Measurements from ENCODE around the gene KCNA3. TPM values are rescaled to one million over a fixed set of nuclear protein-coding genes. Genes with fewer than 3 reads are reported as not detected.

Gene KCNA3
- total and polyA plus RNA-seq, 4 donors = 0.23 to 2.2 (median 0.34) TPM

DNA sequence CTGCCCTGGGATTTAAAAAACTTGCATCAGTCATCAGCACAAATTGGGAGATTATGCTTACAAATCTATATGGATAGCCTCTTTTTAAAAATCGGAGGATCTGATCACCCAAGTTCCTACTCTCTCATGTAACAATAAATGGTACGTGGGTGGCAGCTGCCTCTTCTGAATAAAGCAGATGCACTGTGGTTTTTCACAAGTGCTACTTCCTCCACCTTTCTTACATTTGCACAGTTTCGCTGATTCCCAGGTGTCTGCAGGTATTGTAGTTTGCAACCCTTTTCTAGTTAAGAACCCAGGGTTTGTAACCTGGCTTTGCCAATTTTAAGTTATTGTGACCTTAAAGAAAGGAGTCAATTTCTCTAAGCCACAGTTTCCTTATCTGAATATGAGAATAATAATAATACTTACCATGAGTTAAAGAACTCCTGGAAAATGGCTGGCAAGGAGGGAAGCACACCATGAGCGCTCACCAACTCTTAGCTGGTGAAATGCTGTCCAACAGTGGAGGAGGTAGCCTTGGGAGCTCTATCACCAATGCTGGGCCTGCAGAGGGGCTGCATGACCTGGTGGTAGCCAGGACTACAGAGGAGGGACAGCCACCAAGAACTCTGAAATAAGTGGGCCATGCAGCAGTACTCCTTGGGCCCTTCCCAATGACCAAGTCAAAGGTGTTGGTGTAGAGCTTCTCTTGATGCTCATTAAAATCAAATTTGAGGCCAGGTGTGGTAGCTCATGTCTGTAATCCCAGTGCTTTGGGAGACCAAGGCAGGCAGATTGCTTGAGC, 38.4 kb downstream of the KCNA3 start (continued):
- TF ChIP-seq HNF4G (IDR thresholded peaks at IDR 0.05) = no peak
- TF ChIP-seq, protein P1, sequence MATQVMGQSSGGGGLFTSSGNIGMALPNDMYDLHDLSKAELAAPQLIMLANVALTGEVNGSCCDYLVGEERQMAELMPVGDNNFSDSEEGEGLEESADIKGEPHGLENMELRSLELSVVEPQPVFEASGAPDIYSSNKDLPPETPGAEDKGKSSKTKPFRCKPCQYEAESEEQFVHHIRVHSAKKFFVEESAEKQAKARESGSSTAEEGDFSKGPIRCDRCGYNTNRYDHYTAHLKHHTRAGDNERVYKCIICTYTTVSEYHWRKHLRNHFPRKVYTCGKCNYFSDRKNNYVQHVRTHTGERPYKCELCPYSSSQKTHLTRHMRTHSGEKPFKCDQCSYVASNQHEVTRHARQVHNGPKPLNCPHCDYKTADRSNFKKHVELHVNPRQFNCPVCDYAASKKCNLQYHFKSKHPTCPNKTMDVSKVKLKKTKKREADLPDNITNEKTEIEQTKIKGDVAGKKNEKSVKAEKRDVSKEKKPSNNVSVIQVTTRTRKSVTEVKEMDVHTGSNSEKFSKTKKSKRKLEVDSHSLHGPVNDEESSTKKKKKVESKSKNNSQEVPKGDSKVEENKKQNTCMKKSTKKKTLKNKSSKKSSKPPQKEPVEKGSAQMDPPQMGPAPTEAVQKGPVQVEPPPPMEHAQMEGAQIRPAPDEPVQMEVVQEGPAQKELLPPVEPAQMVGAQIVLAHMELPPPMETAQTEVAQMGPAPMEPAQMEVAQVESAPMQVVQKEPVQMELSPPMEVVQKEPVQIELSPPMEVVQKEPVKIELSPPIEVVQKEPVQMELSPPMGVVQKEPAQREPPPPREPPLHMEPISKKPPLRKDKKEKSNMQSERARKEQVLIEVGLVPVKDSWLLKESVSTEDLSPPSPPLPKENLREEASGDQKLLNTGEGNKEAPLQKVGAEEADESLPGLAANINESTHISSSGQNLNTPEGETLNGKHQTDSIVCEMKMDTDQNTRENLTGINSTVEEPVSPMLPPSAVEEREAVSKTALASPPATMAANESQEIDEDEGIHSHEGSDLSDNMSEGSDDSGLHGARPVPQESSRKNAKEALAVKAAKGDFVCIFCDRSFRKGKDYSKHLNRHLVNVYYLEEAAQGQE (IDR thresholded peaks at IDR 0.05) = no peak
- TF ChIP-seq FOXA1 (IDR thresholded peaks at IDR 0.05) = no peak
- TF ChIP-seq, protein P2, sequence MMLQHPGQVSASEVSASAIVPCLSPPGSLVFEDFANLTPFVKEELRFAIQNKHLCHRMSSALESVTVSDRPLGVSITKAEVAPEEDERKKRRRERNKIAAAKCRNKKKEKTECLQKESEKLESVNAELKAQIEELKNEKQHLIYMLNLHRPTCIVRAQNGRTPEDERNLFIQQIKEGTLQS (IDR thresholded peaks at IDR 0.05) = no peak

DNA sequence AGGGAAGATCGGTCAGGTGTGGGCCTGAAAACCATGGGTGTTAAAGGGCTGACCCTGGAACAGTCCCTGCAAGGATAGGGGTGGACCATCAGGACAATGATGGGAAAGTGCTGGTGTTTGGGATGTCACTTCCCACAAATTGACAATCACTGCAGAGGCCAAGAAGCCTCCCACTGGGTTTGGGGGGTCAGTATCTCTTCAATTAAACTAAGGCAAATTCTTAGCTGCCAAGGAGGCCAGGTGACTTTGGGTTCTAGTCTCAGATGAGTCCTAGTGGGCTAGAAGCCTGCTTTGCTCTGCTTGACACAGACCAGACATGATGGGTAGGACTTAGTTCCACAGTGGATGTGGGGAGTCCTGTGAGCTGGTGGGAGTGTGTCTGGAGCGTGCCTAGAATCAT, 39.3 kb downstream of the KCNA3 start:
- WGBS = 91% methylated on average over 2 of the region's 2 CpGs
- no peak overlapping the region for H3K9ac ChIP-seq (ENCODE audit: low read depth in 1 of 2, low read length in 2 of 2)
- TF ChIP-seq FOXA1 (IDR thresholded peaks at IDR 0.05) (no peak), FOXA2 (IDR thresholded peaks at IDR 0.05) (no peak), SP1 (IDR thresholded peaks at IDR 0.05) (no peak), YY1 (IDR thresholded peaks at IDR 0.05) (no peak), GABPA (IDR thresholded peaks at IDR 0.05 in 1 of 2, conservative IDR thresholded peaks at IDR 0.05 in 1 of 2) (no peak), TAF1 (conservative IDR thresholded peaks at IDR 0.05) (no peak), RAD21 (IDR thresholded peaks at IDR 0.05) (no peak), HNF4A (conservative IDR thresholded peaks at IDR 0.05) (no peak), NR2F2 (IDR thresholded peaks at IDR 0.05) (no peak), JUND (IDR thresholded peaks at IDR 0.05) (no peak), EGR1 (IDR thresholded peaks at IDR 0.05; ENCODE audit: low read depth in 2 of 2) (no peak)
- TF ChIP-seq, protein P3, sequence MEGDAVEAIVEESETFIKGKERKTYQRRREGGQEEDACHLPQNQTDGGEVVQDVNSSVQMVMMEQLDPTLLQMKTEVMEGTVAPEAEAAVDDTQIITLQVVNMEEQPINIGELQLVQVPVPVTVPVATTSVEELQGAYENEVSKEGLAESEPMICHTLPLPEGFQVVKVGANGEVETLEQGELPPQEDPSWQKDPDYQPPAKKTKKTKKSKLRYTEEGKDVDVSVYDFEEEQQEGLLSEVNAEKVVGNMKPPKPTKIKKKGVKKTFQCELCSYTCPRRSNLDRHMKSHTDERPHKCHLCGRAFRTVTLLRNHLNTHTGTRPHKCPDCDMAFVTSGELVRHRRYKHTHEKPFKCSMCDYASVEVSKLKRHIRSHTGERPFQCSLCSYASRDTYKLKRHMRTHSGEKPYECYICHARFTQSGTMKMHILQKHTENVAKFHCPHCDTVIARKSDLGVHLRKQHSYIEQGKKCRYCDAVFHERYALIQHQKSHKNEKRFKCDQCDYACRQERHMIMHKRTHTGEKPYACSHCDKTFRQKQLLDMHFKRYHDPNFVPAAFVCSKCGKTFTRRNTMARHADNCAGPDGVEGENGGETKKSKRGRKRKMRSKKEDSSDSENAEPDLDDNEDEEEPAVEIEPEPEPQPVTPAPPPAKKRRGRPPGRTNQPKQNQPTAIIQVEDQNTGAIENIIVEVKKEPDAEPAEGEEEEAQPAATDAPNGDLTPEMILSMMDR (IDR thresholded peaks at IDR 0.05; ENCODE audit: low read depth, low read length, missing input control) = no peak
- TF ChIP-seq, protein P1 (IDR thresholded peaks at IDR 0.05) = no peak
- TF ChIP-seq, protein P4, sequence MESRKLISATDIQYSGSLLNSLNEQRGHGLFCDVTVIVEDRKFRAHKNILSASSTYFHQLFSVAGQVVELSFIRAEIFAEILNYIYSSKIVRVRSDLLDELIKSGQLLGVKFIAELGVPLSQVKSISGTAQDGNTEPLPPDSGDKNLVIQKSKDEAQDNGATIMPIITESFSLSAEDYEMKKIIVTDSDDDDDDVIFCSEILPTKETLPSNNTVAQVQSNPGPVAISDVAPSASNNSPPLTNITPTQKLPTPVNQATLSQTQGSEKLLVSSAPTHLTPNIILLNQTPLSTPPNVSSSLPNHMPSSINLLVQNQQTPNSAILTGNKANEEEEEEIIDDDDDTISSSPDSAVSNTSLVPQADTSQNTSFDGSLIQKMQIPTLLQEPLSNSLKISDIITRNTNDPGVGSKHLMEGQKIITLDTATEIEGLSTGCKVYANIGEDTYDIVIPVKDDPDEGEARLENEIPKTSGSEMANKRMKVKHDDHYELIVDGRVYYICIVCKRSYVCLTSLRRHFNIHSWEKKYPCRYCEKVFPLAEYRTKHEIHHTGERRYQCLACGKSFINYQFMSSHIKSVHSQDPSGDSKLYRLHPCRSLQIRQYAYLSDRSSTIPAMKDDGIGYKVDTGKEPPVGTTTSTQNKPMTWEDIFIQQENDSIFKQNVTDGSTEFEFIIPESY (IDR thresholded peaks at IDR 0.05) = no peak
- TF ChIP-seq, protein P5, sequence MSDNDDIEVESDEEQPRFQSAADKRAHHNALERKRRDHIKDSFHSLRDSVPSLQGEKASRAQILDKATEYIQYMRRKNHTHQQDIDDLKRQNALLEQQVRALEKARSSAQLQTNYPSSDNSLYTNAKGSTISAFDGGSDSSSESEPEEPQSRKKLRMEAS (IDR thresholded peaks at IDR 0.05) = no peak
- no peaks in the 10 kb centered on the region for H3K4me1 ChIP-seq (ENCODE audit: control insufficient read depth in 4 of 4, insufficient read depth in 4 of 4, low read length in 3 of 4)
- H3K4me3 ChIP-seq (ENCODE audit: low read depth in 1 of 3, low read length in 3 of 3) = no peak overlapping the region
- DNase-seq (ENCODE audit: low spot score) = no peak
- no peaks in the 10 kb centered on the region for H3K9me3 ChIP-seq (ENCODE audit: control insufficient read depth in 4 of 4, low read length in 3 of 4)
- no peak overlapping the region for H3K27ac ChIP-seq (ENCODE audit: low read depth in 1 of 2, low read length in 2 of 2)
- peaks cover 0 to 2% (median 0%) of the 10 kb centered on the region in 4 donors for H3K27me3 ChIP-seq (ENCODE audit: control insufficient read depth in 4 of 4, insufficient read depth in 4 of 4, low read length in 3 of 4)
- no peaks in the 10 kb centered on the region for H3K36me3 ChIP-seq (ENCODE audit: control insufficient read depth in 4 of 4, insufficient read depth in 3 of 4, low read depth in 1 of 4, low read length in 3 of 4)
